Neural cell (in vitro differentiated cells): Measurements from ENCODE around the gene OR2M2. TPM values are rescaled to one million over a fixed set of nuclear protein-coding genes. Genes with fewer than 3 reads are reported as not detected.

Experiments used
- H2AFZ ChIP-seq: fragments of 200-600, 300-800 bp; sonication (generic), shearing (Covaris generic); 2 replicates; pipeline ENCODE4 v1.6.0; 2014; ENCODE audit warnings: low read depth, mild to moderate bottlenecking, antibody characterized with exemption, low read length, moderate library complexity
- H3F3A ChIP-seq: fragments of 200-600 bp; shearing (Covaris generic); 2 replicates; pipeline ENCODE4 v1.6.1; 2016; ENCODE audit warnings: mild to moderate bottlenecking, moderate library complexity, mixed read lengths, antibody characterized with exemption, low read length; ENCODE audit not compliant: insufficient read depth, poor library complexity, severe bottlenecking
- H3K27ac ChIP-seq: fragments of 200-600, 300-800 bp; sonication (generic), shearing (Covaris generic); 2 replicates; pipeline ENCODE4 v1.5.1; 2014; ENCODE audit warnings: mild to moderate bottlenecking, low read length, moderate library complexity
- H3K27me3 ChIP-seq: fragments of 300-800, 200-600 bp; sonication (generic), shearing (Covaris generic); 2 replicates; pipeline ENCODE4 v1.6.0; 2014; ENCODE audit warnings: mild to moderate bottlenecking, low read depth, low read length, moderate library complexity; ENCODE audit not compliant: insufficient read depth
- H3K36me3 ChIP-seq: fragments of 300-800, 200-600 bp; sonication (generic), shearing (Covaris generic); 2 replicates; pipeline ENCODE4 v1.5.1; 2014; ENCODE audit warnings: mild to moderate bottlenecking, antibody characterized with exemption, low read length, moderate library complexity; ENCODE audit not compliant: insufficient read depth
- H3K4me2 ChIP-seq: fragments of 300-800, 200-600 bp; sonication (generic), shearing (Covaris generic); 2 replicates; pipeline ENCODE4 v1.6.0; 2014; ENCODE audit warnings: mild to moderate bottlenecking, low read length
- H3K4me3 ChIP-seq: fragments of 300-800, 200-600 bp; sonication (generic), shearing (Covaris generic); 2 replicates; pipeline ENCODE4 v1.5.1; 2014; ENCODE audit warnings: mild to moderate bottlenecking, low read length, moderate library complexity
- H3K79me2 ChIP-seq: fragments of 200-600 bp; shearing (Covaris generic); replicated peaks from 2 replicates; pipeline ENCODE4 v1.6.0; 2014; ENCODE audit warnings: mild to moderate bottlenecking, low read length, moderate library complexity; ENCODE audit not compliant: insufficient read depth
- H3K9ac ChIP-seq: fragments of 300-800, 200-600 bp; sonication (generic), shearing (Covaris generic); 2 replicates; pipeline ENCODE4 v1.6.1; 2016; ENCODE audit warnings: mild to moderate bottlenecking, low read length, mixed read lengths
- H3K9me2 ChIP-seq: fragments of 200-600 bp; shearing (Covaris generic); 2 replicates; pipeline ENCODE4 v1.6.1; 2016; ENCODE audit warnings: mild to moderate bottlenecking, low read length, mixed read lengths; ENCODE audit not compliant: insufficient read depth
- H3K9me3 ChIP-seq: fragments of 200-600, 300-800 bp; sonication (generic), shearing (Covaris generic); 2 replicates; pipeline ENCODE4 v1.6.1; 2016; ENCODE audit warnings: mild to moderate bottlenecking, mixed run types, low read length, moderate library complexity, mixed read lengths
- H4K20me1 ChIP-seq: fragments of 200-600 bp; shearing (Covaris generic); 2 replicates; pipeline ENCODE4 v1.6.1; 2016; ENCODE audit warnings: mild to moderate bottlenecking, mixed run types; ENCODE audit not compliant: insufficient read depth
- CTCF ChIP-seq: fragments of 450-650 bp; IDR thresholded peaks from 2 replicates; pipeline ENCODE4 v1.5.1; 2014; ENCODE audit warnings: antibody characterized with exemption, mild to moderate bottlenecking, moderate library complexity; ENCODE audit not compliant: poor library complexity, severe bottlenecking
- EP300 ChIP-seq: fragments of 450-650 bp; conservative IDR thresholded peaks from 2 replicates; pipeline ENCODE4 v1.6.1; 2014; ENCODE audit warnings: antibody characterized with exemption, mild to moderate bottlenecking, moderate library complexity; ENCODE audit not compliant: poor library complexity, severe bottlenecking
- EZH2 ChIP-seq: fragments of 200-600, 300-800 bp; shearing (Covaris generic), sonication (generic); IDR thresholded peaks from 2 replicates; pipeline ENCODE4 v1.6.1; 2014; ENCODE audit warnings: antibody characterized with exemption, low read length, borderline replicate concordance, mild to moderate bottlenecking; ENCODE audit not compliant: insufficient read depth, poor library complexity, severe bottlenecking
- MXI1 ChIP-seq: fragments of 450-650 bp; conservative IDR thresholded peaks from 2 replicates; pipeline ENCODE4 v1.6.1; 2014; ENCODE audit warnings: antibody characterized with exemption, mild to moderate bottlenecking; ENCODE audit not compliant: poor library complexity, severe bottlenecking
- POLR2AphosphoS5 ChIP-seq: IDR thresholded peaks from 2 replicates; pipeline ENCODE4 v1.6.1; 2012
- RAD21 ChIP-seq: fragments of 450-650 bp; conservative IDR thresholded peaks from 2 replicates; pipeline ENCODE4 v1.6.1; 2014; ENCODE audit warnings: antibody characterized with exemption, mild to moderate bottlenecking, moderate library complexity
- REST ChIP-seq: IDR thresholded peaks from 2 replicates; pipeline ENCODE4 v1.6.1; 2012; ENCODE audit warnings: borderline replicate concordance
- SMC3 ChIP-seq: fragments of 450-650 bp; conservative IDR thresholded peaks from 2 replicates; pipeline ENCODE4 v1.6.1; 2014; ENCODE audit warnings: antibody characterized with exemption, mild to moderate bottlenecking, moderate library complexity; ENCODE audit not compliant: poor library complexity
- TAF1 ChIP-seq: IDR thresholded peaks from 2 replicates; pipeline ENCODE4 v1.6.1; 2012; ENCODE audit warnings: low read depth
- polyA plus RNA-seq: library from polyadenylated mRNA; depleted of rRNA; stranded (reverse); fragments of >200 nt; gene quantifications from 2 replicates; pipeline ENCODE4 v1.2.3, GENCODE V29; 2014

Gene OR2M2
- polyA plus RNA-seq, 1 donor from 2014 or later = not detected

DNA sequence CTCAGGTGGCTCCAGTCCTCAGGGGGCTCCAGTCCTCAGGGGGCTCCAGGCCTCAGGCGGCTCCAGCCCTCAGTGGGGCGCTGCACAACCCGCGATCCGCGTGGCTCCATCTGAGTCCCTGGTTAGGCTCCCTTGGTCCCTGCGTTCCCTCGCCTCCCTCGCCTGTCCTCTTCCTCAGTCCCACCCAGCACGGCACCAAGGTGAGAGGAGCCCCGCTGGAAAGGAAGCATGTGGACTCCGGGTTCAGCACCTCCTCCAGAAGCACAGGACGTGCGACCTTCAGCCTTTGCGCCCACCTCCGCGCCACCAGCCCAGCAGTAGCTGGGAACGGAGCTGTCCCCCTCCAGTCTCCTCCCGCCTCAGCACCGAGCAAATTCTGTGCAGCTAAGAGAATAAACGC lies 37.8 kb upstream of the OR2M2 start:
- H2AFZ ChIP-seq = no peak overlapping the region
- H3K27me3 ChIP-seq = no peaks in the 10 kb centered on the region
- no peaks in the 10 kb centered on the region for H3F3A ChIP-seq
- H3K4me3 ChIP-seq = no peak overlapping the region
- H3K27ac ChIP-seq = no peak overlapping the region
- no peaks in the 10 kb centered on the region for H3K9me3 ChIP-seq
- H4K20me1 ChIP-seq = no peaks in the 10 kb centered on the region
- no peak overlapping the region for H3K9ac ChIP-seq
- TF ChIP-seq EP300 = no peak
- TF ChIP-seq RAD21 = no peak
- TF ChIP-seq EZH2 = no peak
- no peak for TF ChIP-seq CTCF
- TF ChIP-seq TAF1 = no peak
- no peak for TF ChIP-seq SMC3
- TF ChIP-seq MXI1 = no peak
- no peak for TF ChIP-seq POLR2AphosphoS5
- H3K9me2 ChIP-seq = no peaks in the 10 kb centered on the region
- no peaks in the 10 kb centered on the region for H3K36me3 ChIP-seq
- no peaks in the 10 kb centered on the region for H3K79me2 ChIP-seq
- H3K4me2 ChIP-seq = no peak overlapping the region

- Histone ChIP-seq H3K27ac (no peak overlapping the region), H3F3A (no peaks in the 10 kb centered on the region), H3K9me2 (no peaks in the 10 kb centered on the region), H4K20me1 (no peaks in the 10 kb centered on the region), H3K4me2 (no peak overlapping the region), H3K27me3 (no peaks in the 10 kb centered on the region), H3K36me3 (no peaks in the 10 kb centered on the region), H3K4me3 (no peak overlapping the region), H3K79me2 (no peaks in the 10 kb centered on the region), H3K9me3 (no peaks in the 10 kb centered on the region), H3K9ac (no peak overlapping the region), H2AFZ (no peak overlapping the region)
- no peak for TF ChIP-seq SMC3
- no peak for TF ChIP-seq EZH2
- TF ChIP-seq REST = no peak
- TF ChIP-seq EP300 = no peak
- TF ChIP-seq TAF1 = no peak
- no peak for TF ChIP-seq RAD21
- TF ChIP-seq POLR2AphosphoS5 = no peak
- TF ChIP-seq MXI1 = no peak
- TF ChIP-seq CTCF = no peak
These were observed 33.8 kb upstream of the OR2M2 start for GRCh38 chr1:248140846-248141245.
